ENCODE results near the gene ZBTB20.

ZBTB20 gene

GRCh38 chr3:114569186-114569585, 577.9 kb downstream of the ZBTB20 start:
- no peak for DNase-seq
- H3K4me3 Mint-ChIP-seq = no peak overlapping the region
- H3K9me3 Mint-ChIP-seq = peaks cover 2 to 6% of the 10 kb centered on the region in 2 donors

GRCh38 chr3:114567771-114568170, 579.3 kb downstream of the ZBTB20 start:
- peaks cover 18 to 21% of the 10 kb centered on the region in 2 donors for H3K36me3 Mint-ChIP-seq
- no peak for ATAC-seq (replicated peaks)
- no peak overlapping the region for H3K27ac Mint-ChIP-seq
- DNase-seq = no peak
- H3K27me3 Mint-ChIP-seq = no peaks in the 10 kb centered on the region
- peaks cover 21 to 30% of the 10 kb centered on the region in 2 donors for H3K4me1 Mint-ChIP-seq
- H3K9me3 Mint-ChIP-seq = peaks cover 2 to 6% of the 10 kb centered on the region in 2 donors
- H3K4me3 Mint-ChIP-seq = no peak overlapping the region

More at GRCh38 chr3:114569186-114569585, 577.9 kb downstream of the ZBTB20 start:
- H3K36me3 Mint-ChIP-seq = peaks cover 14 to 18% of the 10 kb centered on the region in 2 donors
- H3K27ac Mint-ChIP-seq = no peak overlapping the region
- H3K4me1 Mint-ChIP-seq = peaks cover 21 to 30% of the 10 kb centered on the region in 2 donors
- no peaks in the 10 kb centered on the region for H3K27me3 Mint-ChIP-seq
- no peak for ATAC-seq (replicated peaks)

GRCh38 chr3:114566767-114567166, 580.3 kb downstream of the ZBTB20 start:
- peaks cover 21 to 30% of the 10 kb centered on the region in 2 donors for H3K4me1 Mint-ChIP-seq
- H3K36me3 Mint-ChIP-seq = peaks cover 26 to 30% of the 10 kb centered on the region in 2 donors
- H3K27ac Mint-ChIP-seq = no peak overlapping the region
- peaks cover 2 to 6% of the 10 kb centered on the region in 2 donors for H3K9me3 Mint-ChIP-seq
- DNase-seq = no peak
- H3K4me3 Mint-ChIP-seq = no peak overlapping the region
- ATAC-seq (replicated peaks) = no peak
- H3K27me3 Mint-ChIP-seq = no peaks in the 10 kb centered on the region

GRCh38 chr3:114566162-114566755, 580.8 kb downstream of the ZBTB20 start:
- H3K27ac Mint-ChIP-seq = peak overlapping the region; percentile 48
- H3K9me3 Mint-ChIP-seq = peaks cover 2 to 6% of the 10 kb centered on the region in 2 donors
- H3K4me3 Mint-ChIP-seq = no peak overlapping the region
- DNase-seq (no peak), ATAC-seq (replicated peaks) (peak; percentile 84 to 85)
- H3K4me1 Mint-ChIP-seq = peaks cover 21 to 30% of the 10 kb centered on the region in 2 donors
- H3K36me3 Mint-ChIP-seq = peaks cover 26 to 30% of the 10 kb centered on the region in 2 donors
- H3K27me3 Mint-ChIP-seq = no peaks in the 10 kb centered on the region

GRCh38 chr3:114565216-114565615, 581.9 kb downstream of the ZBTB20 start:
- Mint-ChIP-seq H3K27me3 (no peaks in the 10 kb centered on the region), H3K4me1 (peaks cover 21 to 30% of the 10 kb centered on the region in 2 donors), H3K27ac (no peak overlapping the region), H3K4me3 (no peak overlapping the region), H3K9me3 (peaks cover 2 to 6% of the 10 kb centered on the region in 2 donors), H3K36me3 (peaks cover 26 to 30% of the 10 kb centered on the region in 2 donors)
- ATAC-seq (replicated peaks) = no peak
- DNase-seq = no peak

- no peak for DNase-seq
- H3K9me3 Mint-ChIP-seq = peaks cover 2 to 6% of the 10 kb centered on the region in 2 donors
- H3K4me3 Mint-ChIP-seq = no peak overlapping the region
- no peak overlapping the region for H3K27ac Mint-ChIP-seq
- H3K4me1 Mint-ChIP-seq = peaks cover 19 to 30% of the 10 kb centered on the region in 2 donors
- H3K27me3 Mint-ChIP-seq = no peaks in the 10 kb centered on the region
- no peak for ATAC-seq (replicated peaks)
- H3K36me3 Mint-ChIP-seq = peaks cover 26 to 30% of the 10 kb centered on the region in 2 donors
These were observed 583.4 kb downstream of the ZBTB20 start for GRCh38 chr3:114563720-114564119.

- Mint-ChIP-seq H3K4me3 (no peak overlapping the region), H3K36me3 (peaks cover 26 to 30% of the 10 kb centered on the region in 2 donors), H3K27me3 (no peaks in the 10 kb centered on the region), H3K9me3 (peaks cover 2 to 6% of the 10 kb centered on the region in 2 donors), H3K27ac (no peak overlapping the region), H3K4me1 (peaks cover 18 to 22% of the 10 kb centered on the region in 2 donors)
- no peak for DNase-seq
- no peak for ATAC-seq (replicated peaks)
These were observed 584.5 kb downstream of the ZBTB20 start for GRCh38 chr3:114562557-114562956.

- H3K4me1 Mint-ChIP-seq = no peaks in the 10 kb centered on the region
- H3K4me3 Mint-ChIP-seq = no peak overlapping the region
- ATAC-seq (replicated peaks) (no peak), DNase-seq (no peak)
- H3K36me3 Mint-ChIP-seq = peaks cover 11% of the 10 kb centered on the region in 2 donors
- H3K27ac Mint-ChIP-seq = no peak overlapping the region
- no peaks in the 10 kb centered on the region for H3K9me3 Mint-ChIP-seq
- no peaks in the 10 kb centered on the region for H3K27me3 Mint-ChIP-seq
These were observed 588.8 kb downstream of the ZBTB20 start for GRCh38 chr3:114558271-114558670.

- Mint-ChIP-seq H3K4me1 (no peaks in the 10 kb centered on the region), H3K27ac (no peak overlapping the region), H3K4me3 (no peak overlapping the region), H3K36me3 (peaks cover 11% of the 10 kb centered on the region in 2 donors), H3K9me3 (no peaks in the 10 kb centered on the region), H3K27me3 (no peaks in the 10 kb centered on the region)
- DNase-seq (no peak), ATAC-seq (replicated peaks) (no peak)
These were observed 589.3 kb downstream of the ZBTB20 start for GRCh38 chr3:114557791-114558190.

- peaks cover 2 to 3% of the 10 kb centered on the region in 2 donors for H3K36me3 Mint-ChIP-seq
- H3K4me1 Mint-ChIP-seq = no peaks in the 10 kb centered on the region
- H3K4me3 Mint-ChIP-seq = no peak overlapping the region
- ATAC-seq (replicated peaks) (no peak), DNase-seq (no peak)
- H3K27ac Mint-ChIP-seq = no peak overlapping the region
- H3K9me3 Mint-ChIP-seq = no peaks in the 10 kb centered on the region
- no peaks in the 10 kb centered on the region for H3K27me3 Mint-ChIP-seq
These were observed 590.4 kb downstream of the ZBTB20 start for GRCh38 chr3:114556657-114557213.

- ATAC-seq (replicated peaks) = no peak
- H3K9me3 Mint-ChIP-seq = no peaks in the 10 kb centered on the region
- H3K4me3 Mint-ChIP-seq = no peak overlapping the region
- peaks cover 2 to 3% of the 10 kb centered on the region in 2 donors for H3K36me3 Mint-ChIP-seq
- no peak overlapping the region for H3K27ac Mint-ChIP-seq
- no peak for DNase-seq
- H3K27me3 Mint-ChIP-seq = no peaks in the 10 kb centered on the region
- no peaks in the 10 kb centered on the region for H3K4me1 Mint-ChIP-seq
These were observed 592.4 kb downstream of the ZBTB20 start for GRCh38 chr3:114554731-114555130.

- Mint-ChIP-seq H3K9me3 (no peaks in the 10 kb centered on the region), H3K4me1 (no peaks in the 10 kb centered on the region), H3K27me3 (no peaks in the 10 kb centered on the region), H3K4me3 (no peak overlapping the region), H3K36me3 (peaks cover 2 to 3% of the 10 kb centered on the region in 2 donors), H3K27ac (no peak overlapping the region)
- no peak for ATAC-seq (replicated peaks)
- no peak for DNase-seq
These were observed 593.0 kb downstream of the ZBTB20 start for GRCh38 chr3:114553949-114554593.

- no peak for DNase-seq
- Mint-ChIP-seq H3K27ac (no peak overlapping the region), H3K9me3 (no peaks in the 10 kb centered on the region), H3K4me3 (no peak overlapping the region), H3K27me3 (no peaks in the 10 kb centered on the region), H3K4me1 (no peaks in the 10 kb centered on the region), H3K36me3 (peaks cover 2 to 3% of the 10 kb centered on the region in 2 donors)
- no peak for ATAC-seq (replicated peaks)
These were observed 594.6 kb downstream of the ZBTB20 start for GRCh38 chr3:114552527-114552812.

- Mint-ChIP-seq H3K9me3 (no peaks in the 10 kb centered on the region), H3K4me3 (no peak overlapping the region), H3K27me3 (no peaks in the 10 kb centered on the region), H3K36me3 (peaks cover 2 to 3% of the 10 kb centered on the region in 2 donors), H3K27ac (no peak overlapping the region), H3K4me1 (no peaks in the 10 kb centered on the region)
- DNase-seq (no peak), ATAC-seq (replicated peaks) (no peak)
These were observed 595.1 kb downstream of the ZBTB20 start for GRCh38 chr3:114551770-114552526.

All from stimulated activated naive B cell treated with anti-CD40 and anti-IgM and Interleukin-4, amounts not matched to agents 10 μg/mL and 1 μg/mL and 100 μg/mL, for 72 hours (primary cell).